GM10847 (cell line): ENCODE measurements around the gene LRMDA.

Source experiments
- POLR2A ChIP-seq: IDR thresholded peaks from 2 replicates; pipeline ENCODE4 v1.6.1; 2011; ENCODE audit not compliant: insufficient read length; ENCODE audit errors: extremely low read depth

The LRMDA gene

DNA sequence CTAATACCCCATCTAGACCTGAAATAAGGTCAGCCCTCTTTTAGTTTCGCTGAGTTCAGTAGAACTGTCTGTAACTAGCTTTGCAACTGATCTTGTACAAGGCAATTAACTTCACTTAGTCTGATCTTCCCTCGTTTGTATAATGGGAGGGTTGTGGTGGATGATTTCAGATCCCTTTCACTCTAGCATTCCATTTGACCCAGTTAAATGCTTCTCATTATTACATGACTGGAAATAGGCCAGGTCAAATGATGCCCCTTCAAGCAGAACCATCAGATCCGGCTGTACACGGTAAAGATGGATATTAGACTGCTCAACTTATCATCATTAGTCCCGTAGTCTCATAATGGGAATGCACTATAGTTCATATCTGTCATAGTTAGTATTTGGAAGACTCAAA is 1009.0 kb downstream of the LRMDA start:
- TF ChIP-seq POLR2A: no peak

- TF ChIP-seq POLR2A: no peak
Measured at GRCh38 chr10:76442113-76442512, 1010.7 kb downstream of the LRMDA start.

- TF ChIP-seq POLR2A: no peak
Measured at GRCh38 chr10:76444034-76444800, 1012.8 kb downstream of the LRMDA start.

GRCh38 chr10:76447578-76447977 is 1016.2 kb downstream of the LRMDA start:
- TF ChIP-seq POLR2A: no peak

GRCh38 chr10:76451911-76452310 is 1020.5 kb downstream of the LRMDA start:
- TF ChIP-seq POLR2A: no peak

GRCh38 chr10:76453332-76453731 is 1021.9 kb downstream of the LRMDA start:
- no peak for TF ChIP-seq POLR2A

DNA sequence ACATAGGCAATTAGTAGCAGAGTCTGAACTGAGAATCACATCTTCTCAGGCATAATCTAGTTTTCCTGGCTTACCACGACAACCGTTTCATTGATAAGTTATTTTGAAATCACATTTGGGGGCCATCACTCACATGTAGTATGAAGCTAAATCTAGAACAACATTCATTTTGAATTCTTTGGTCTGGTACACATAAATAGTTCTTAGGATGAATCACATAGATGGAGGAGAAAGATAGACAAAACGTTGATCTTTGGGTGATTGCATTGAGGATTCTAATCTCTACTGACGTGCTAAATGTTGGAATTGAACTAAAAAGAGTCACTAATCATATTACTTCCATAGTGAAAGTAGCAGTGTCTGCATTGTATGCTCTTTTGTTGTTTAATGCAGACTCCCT is 1022.6 kb downstream of the LRMDA start:
- TF ChIP-seq POLR2A: no peak

DNA sequence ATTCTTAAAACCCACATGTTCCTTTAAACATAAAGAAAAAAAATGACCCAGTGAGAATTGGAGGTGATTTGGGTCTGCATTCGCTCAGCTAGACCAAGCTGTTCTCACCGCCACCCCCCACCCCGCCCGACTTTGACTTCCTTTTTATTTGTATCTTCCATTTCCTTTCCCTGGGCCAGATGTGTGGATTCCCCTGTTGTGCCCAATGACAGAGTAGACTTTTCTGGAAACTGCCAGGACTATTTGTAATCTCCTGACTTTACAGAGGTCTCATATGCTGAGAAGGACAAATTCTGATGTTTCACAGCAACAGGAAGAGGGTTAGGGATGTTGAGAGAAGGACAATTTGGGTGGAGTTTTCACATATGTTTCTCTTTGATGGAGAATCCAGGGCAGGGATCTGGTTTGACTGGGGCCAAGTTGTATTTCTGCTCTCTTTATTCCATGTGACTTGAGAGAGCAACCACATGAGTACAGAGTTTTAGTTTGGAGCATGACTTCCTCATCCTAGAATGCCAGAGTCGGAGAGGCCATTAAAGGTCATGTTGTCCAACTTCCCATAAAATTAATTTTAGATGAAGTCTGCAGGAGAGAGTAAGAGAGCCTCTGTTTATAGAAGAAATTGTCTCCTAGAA is 1023.2 kb downstream of the LRMDA start:
- no peak for TF ChIP-seq POLR2A

- no peak for TF ChIP-seq POLR2A
Measured at GRCh38 chr10:76456197-76456596, 1024.8 kb downstream of the LRMDA start.

DNA sequence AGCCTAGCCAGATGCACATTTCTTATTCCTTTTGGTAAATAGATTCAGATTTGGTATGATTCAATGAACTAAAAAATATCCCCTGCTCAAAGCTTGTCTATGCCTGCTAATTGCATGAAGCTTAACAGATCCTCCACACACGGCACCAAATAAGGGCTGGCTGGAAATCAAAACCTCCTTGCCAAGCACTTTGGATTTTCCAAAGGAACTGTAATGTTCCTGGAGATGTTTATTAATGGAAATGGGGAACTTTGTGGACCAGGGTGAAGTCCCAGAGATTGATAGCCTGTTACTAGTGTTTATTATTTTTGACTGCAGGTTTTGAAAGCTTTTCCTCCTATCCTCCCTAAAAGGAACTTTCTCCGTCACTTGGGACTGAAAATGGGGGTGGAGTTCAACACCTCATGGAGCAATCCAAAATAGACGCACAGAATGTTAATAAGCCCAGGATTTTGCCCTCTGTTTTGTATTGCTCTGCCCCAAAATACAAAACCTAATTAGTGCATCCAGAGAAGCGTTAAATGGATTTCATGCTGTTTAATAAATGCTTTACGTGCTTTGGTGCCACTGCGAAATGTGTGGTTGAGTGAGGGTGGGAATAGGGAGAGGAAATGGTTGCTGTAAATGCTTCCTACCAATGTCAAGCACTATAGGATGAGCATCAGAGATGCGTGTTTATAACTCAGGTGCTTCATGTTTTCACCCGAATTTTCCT is 1027.7 kb downstream of the LRMDA start:
- no peak for TF ChIP-seq POLR2A

- TF ChIP-seq POLR2A: no peak
Measured at GRCh38 chr10:76461024-76461423, 1029.6 kb downstream of the LRMDA start.

GRCh38 chr10:76463111-76463510 is 1031.7 kb downstream of the LRMDA start:
- TF ChIP-seq POLR2A: no peak

- no peak for TF ChIP-seq POLR2A
Measured at GRCh38 chr10:76466836-76467503, 1035.5 kb downstream of the LRMDA start.

- no peak for TF ChIP-seq POLR2A
Measured at GRCh38 chr10:76469675-76470074, 1038.3 kb downstream of the LRMDA start.

DNA sequence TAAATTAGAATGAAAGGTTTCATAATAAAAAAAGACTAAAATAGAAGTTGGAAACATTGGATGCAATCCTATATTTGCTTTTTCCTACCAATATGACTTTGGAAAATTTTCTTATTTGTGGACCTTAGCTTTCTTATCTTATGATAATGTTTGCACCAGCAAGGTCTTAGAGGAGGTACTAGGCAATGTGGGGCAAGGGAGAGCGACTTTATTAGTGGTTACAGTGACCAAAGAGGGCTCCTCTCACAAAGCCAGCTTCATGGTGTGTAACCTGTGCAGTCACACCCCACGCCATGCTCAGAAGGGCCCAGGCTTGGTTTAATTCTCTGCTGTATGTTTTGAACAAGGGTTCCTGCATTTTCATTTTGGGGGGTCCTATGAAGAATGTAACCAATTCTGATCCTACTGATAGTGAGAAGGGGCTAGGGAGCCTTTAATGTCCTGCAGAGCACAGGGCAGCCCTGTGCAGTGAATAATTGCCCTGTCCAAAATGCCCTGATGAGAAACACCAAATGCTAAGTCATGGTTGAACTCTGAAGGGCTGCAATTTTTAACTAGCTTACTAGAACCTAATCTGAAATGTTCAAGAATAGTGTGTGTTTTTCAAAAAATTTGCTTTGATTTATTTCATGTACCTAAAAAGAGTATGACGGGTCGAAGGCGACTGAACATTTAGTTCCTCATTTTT is 1047.8 kb downstream of the LRMDA start:
- no peak for TF ChIP-seq POLR2A
